Natural killer cell (primary cell): ENCODE data around the gene CTNND1. TPM values are rescaled to one million over a fixed set of nuclear protein-coding genes. Genes with fewer than 3 reads are reported as not detected.

Experiments used
- ATAC-seq, 3 donors: fragments of 150-1000 bp in 2 of 3; fragments of 200-7000 bp in 1 of 3; cut with Tn5 transposase; 1 replicate in 1 of 3; 2 replicates in 2 of 3; pipeline ENCODE4 v1.10.0; 2021; ENCODE audit warnings: mild to moderate bottlenecking in 2 of 3, moderate library complexity in 2 of 3
- DNase-seq, 2 donors: peaks; one replicate each; pipeline versions ENCODE4 v3.0.0 to v3.0.0-alpha.2; 2013 to 2021; ENCODE audit warnings: mixed read lengths in 1 of 2
- H3K27ac ChIP-seq: one replicate; pipeline ENCODE4 v1.5.1; 2013; ENCODE audit warnings: mild to moderate bottlenecking, low read length
- H3K27me3 ChIP-seq: one replicate; pipeline ENCODE4 v1.6.1; 2013; ENCODE audit warnings: low read length; ENCODE audit not compliant: control insufficient read depth, insufficient read depth
- H3K36me3 ChIP-seq: one replicate; pipeline ENCODE4 v1.6.1; 2013; ENCODE audit warnings: low read length; ENCODE audit not compliant: control insufficient read depth, insufficient read depth
- H3K4me1 ChIP-seq: one replicate; pipeline ENCODE4 v1.6.1; 2013; ENCODE audit warnings: low read length; ENCODE audit not compliant: control insufficient read depth, insufficient read depth
- H3K4me3 ChIP-seq: one replicate; pipeline ENCODE4 v1.5.1; 2013; ENCODE audit warnings: low read length
- H3K9me3 ChIP-seq: one replicate; pipeline ENCODE4 v1.6.1; 2013; ENCODE audit warnings: low read length; ENCODE audit not compliant: control insufficient read depth, insufficient read depth
- H3K27ac Mint-ChIP-seq, 2 donors: one replicate each; pipeline ENCODE4 v1.8.0; 2022; ENCODE audit warnings: mild to moderate bottlenecking in 2 of 2, mixed read lengths in 2 of 2, moderate library complexity in 1 of 2
- H3K27me3 Mint-ChIP-seq, 2 donors: one replicate each; pipeline ENCODE4 v1.8.0; 2022; ENCODE audit warnings: low read depth in 2 of 2, mixed read lengths in 2 of 2
- H3K36me3 Mint-ChIP-seq: one replicate; pipeline ENCODE4 v1.8.0; 2022; ENCODE audit warnings: mixed read lengths
- H3K4me1 Mint-ChIP-seq, 2 donors: one replicate each; pipeline ENCODE4 v1.8.0; 2022; ENCODE audit warnings: mixed read lengths in 2 of 2
- H3K4me3 Mint-ChIP-seq: one replicate; pipeline ENCODE4 v1.8.0; 2022; ENCODE audit warnings: mild to moderate bottlenecking, moderate library complexity, mixed read lengths
- H3K9me3 Mint-ChIP-seq, 2 donors: one replicate each; pipeline ENCODE4 v1.8.0; 2022; ENCODE audit warnings: mixed read lengths in 2 of 2
- WGBS: methylation state at CpG from one replicate; pipeline ENCODE4 v1.1.7; 2013; ENCODE audit warnings: missing lambda C conversion rate; ENCODE audit not compliant: insufficient coverage; 5-methylcytosine and 5-hydroxymethylcytosine counted together
- intact Hi-C: fragments of 100-400 bp; cut with micrococcal nuclease; formaldehyde crosslinking; loops from one replicate; pipeline ENCODE4 v1.14.2; 2022
- total RNA-seq, 4 donors: library from RNA; stranded (reverse); fragments of 120-200 nt in 1 of 4; gene quantifications; one replicate each; pipeline versions ENCODE4 v1.2.3 to v1.2.4, GENCODE V29; 2013 to 2022
- TF ChIP-seq, protein P1 (sequence below): fragments of 200-600 bp; IDR thresholded peaks from one replicate; pipeline ENCODE4 v1.8.0; 2022; ENCODE audit warnings: antibody characterized with exemption

Gene CTNND1
- total RNA-seq, 3 donors from 2014 or later (not counting 1 experiment from before 2014, with no cell fraction given), result 17.1 to 17.7 (median 17.3) TPM

DNA sequence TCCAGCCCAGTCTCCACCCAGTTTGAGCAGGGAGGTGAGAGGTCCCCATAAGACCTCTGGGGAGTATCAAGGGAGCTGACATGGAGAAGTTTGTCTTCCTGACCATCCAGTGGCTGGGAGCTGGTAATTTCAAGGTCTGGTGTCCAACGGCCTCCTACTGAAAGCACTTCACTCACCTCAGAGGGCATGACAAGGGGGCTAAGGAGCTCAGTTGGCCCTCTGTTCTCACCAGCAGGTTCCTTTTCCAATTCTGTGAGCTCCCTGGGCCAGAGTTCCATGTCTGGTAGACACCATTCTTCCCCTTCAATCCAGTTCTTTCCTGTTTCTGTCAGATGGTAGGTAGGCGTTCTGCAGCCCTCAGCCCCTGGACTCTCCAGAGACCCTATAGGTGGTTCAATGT lies 17.2 kb upstream of the CTNND1 start:
- Mint-ChIP-seq H3K4me3 (no peak overlapping the region), H3K27me3 (no peaks in the 10 kb centered on the region), H3K36me3 (no peaks in the 10 kb centered on the region), H3K27ac (peak overlapping the region; percentile 51 to 60), H3K4me1 (peaks cover 18 to 36% of the 10 kb centered on the region in 2 donors), H3K9me3 (no peaks in the 10 kb centered on the region)
- Histone ChIP-seq H3K4me3 (no peak overlapping the region), H3K36me3 (peaks cover 39% of the 10 kb centered on the region), H3K9me3 (no peaks in the 10 kb centered on the region), H3K4me1 (peaks cover 17% of the 10 kb centered on the region), H3K27me3 (no peaks in the 10 kb centered on the region), H3K27ac (no peak overlapping the region)
- TF ChIP-seq, protein P1, sequence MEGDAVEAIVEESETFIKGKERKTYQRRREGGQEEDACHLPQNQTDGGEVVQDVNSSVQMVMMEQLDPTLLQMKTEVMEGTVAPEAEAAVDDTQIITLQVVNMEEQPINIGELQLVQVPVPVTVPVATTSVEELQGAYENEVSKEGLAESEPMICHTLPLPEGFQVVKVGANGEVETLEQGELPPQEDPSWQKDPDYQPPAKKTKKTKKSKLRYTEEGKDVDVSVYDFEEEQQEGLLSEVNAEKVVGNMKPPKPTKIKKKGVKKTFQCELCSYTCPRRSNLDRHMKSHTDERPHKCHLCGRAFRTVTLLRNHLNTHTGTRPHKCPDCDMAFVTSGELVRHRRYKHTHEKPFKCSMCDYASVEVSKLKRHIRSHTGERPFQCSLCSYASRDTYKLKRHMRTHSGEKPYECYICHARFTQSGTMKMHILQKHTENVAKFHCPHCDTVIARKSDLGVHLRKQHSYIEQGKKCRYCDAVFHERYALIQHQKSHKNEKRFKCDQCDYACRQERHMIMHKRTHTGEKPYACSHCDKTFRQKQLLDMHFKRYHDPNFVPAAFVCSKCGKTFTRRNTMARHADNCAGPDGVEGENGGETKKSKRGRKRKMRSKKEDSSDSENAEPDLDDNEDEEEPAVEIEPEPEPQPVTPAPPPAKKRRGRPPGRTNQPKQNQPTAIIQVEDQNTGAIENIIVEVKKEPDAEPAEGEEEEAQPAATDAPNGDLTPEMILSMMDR, result no peak
- intact Hi-C loops, result no loop called here
- no peak for ATAC-seq
- 87% methylated on average over 2 of the region's 2 CpGs for WGBS
- no peak for DNase-seq

DNA sequence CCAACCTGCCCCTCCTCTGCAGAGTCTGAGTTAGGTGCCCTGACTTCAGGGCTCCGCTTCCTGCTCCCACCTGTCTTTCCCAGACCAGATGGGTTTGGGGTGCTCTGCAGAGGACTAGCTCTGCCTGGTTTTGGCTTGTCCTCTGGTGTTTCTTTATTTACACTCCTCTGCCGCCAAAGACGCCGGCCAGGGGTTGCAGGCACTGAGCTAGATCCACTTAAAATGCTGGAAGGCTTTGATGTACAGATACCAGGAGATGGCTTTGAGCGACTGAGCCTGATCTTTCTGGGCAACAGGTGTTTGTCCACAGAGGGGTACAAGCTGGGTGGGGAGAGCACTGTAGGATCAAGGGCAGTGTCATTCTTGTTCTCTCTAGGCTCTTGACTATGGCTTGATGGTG lies 16.4 kb upstream of the CTNND1 start:
- no peak for ATAC-seq
- H3K4me3 Mint-ChIP-seq, result no peak overlapping the region
- TF ChIP-seq, protein P1, result no peak
- no peaks in the 10 kb centered on the region for H3K27me3 Mint-ChIP-seq
- intact Hi-C loops, result no loop called here
- H3K9me3 Mint-ChIP-seq, result no peaks in the 10 kb centered on the region
- peaks cover 18 to 36% of the 10 kb centered on the region in 2 donors for H3K4me1 Mint-ChIP-seq
- Histone ChIP-seq H3K27me3 (no peaks in the 10 kb centered on the region), H3K4me1 (peaks cover 17% of the 10 kb centered on the region), H3K27ac (no peak overlapping the region), H3K36me3 (peaks cover 39% of the 10 kb centered on the region), H3K4me3 (no peak overlapping the region), H3K9me3 (no peaks in the 10 kb centered on the region)
- H3K27ac Mint-ChIP-seq, result peak overlapping the region; percentile 55 to 64
- 99% methylated on average over 5 of the region's 5 CpGs for WGBS
- H3K36me3 Mint-ChIP-seq, result no peaks in the 10 kb centered on the region
- no peak for DNase-seq

DNA sequence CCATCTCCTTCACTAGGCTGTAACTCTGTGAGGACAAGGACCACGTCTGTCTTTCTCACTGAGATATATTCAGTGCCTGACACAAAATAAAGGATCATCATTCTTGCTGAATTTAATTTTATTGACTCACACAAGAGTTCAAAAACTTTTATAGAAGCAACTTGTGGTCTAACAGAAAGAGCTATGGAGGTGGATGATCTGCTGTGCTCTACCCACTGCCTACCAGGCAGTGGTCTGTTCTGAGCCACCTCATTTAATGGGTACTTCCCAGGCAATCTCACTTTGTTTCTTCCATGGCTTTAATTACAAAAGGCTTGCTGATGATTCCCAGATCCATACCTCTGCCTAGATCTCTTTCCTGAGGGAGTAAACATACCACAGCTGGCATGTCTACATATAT lies 14.7 kb upstream of the CTNND1 start:
- DNase-seq (no peak), ATAC-seq (no peak)
- peaks cover 13% of the 10 kb centered on the region for H3K4me1 ChIP-seq
- H3K9me3 ChIP-seq, result no peaks in the 10 kb centered on the region
- Mint-ChIP-seq H3K36me3 (no peaks in the 10 kb centered on the region), H3K27ac (peak overlapping the region; percentile 45 to 78), H3K4me3 (no peak overlapping the region), H3K4me1 (peaks cover 9 to 22% of the 10 kb centered on the region in 2 donors), H3K27me3 (no peaks in the 10 kb centered on the region), H3K9me3 (no peaks in the 10 kb centered on the region)
- H3K27ac ChIP-seq, result no peak overlapping the region
- H3K27me3 ChIP-seq, result no peaks in the 10 kb centered on the region
- TF ChIP-seq, protein P1, result no peak
- no peak overlapping the region for H3K4me3 ChIP-seq
- 100% methylated on average over 1 of the region's 1 CpG for WGBS
- H3K36me3 ChIP-seq, result peaks cover 39% of the 10 kb centered on the region
- intact Hi-C loops, result no loop called here

DNA sequence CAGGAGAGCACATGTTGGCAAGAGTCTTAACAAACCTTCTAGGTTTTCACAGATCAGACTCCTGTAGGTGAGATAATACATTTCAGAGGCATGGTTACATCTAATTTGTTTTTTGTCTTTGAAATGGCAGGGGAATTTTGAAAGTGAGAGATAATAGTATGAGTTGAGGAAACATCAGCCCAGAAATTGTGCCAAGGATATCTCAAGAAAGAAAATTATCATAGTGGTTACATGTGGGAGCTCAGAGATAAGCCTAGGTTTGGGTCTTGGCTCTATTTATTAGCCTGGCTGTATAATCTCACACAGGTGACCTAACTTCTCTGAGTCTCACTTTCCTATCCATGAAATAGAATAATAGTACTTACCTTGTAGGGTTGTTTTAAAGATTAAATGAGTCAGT lies 10.4 kb upstream of the CTNND1 start:
- no peaks in the 10 kb centered on the region for H3K36me3 Mint-ChIP-seq
- no peaks in the 10 kb centered on the region for H3K27me3 Mint-ChIP-seq

More for the DNA sequence above, 10.4 kb upstream of the CTNND1 start:
- Histone ChIP-seq H3K4me1 (no peaks in the 10 kb centered on the region), H3K4me3 (no peak overlapping the region), H3K27me3 (no peaks in the 10 kb centered on the region), H3K36me3 (peaks cover 8% of the 10 kb centered on the region), H3K9me3 (no peaks in the 10 kb centered on the region), H3K27ac (no peak overlapping the region)
- intact Hi-C loops, result no loop called here
- DNase-seq (no peak), ATAC-seq (no peak)
- H3K9me3 Mint-ChIP-seq, result no peaks in the 10 kb centered on the region
- peaks cover 0 to 6% of the 10 kb centered on the region in 2 donors for H3K4me1 Mint-ChIP-seq
- no peak overlapping the region for H3K4me3 Mint-ChIP-seq
- peak overlapping the region in 1 of 2 donors; percentile 17 for H3K27ac Mint-ChIP-seq
- TF ChIP-seq, protein P1, result no peak
